GM12875 (cell line): ENCODE measurements around the gene DUT.

ENCODE experiments used
- H3K4me3 ChIP-seq: one replicate; pipeline ENCODE4 v1.5.1; 2011; ENCODE audit warnings: low read depth, low read length, control low read depth
- TF ChIP-seq, protein P1 (sequence below): IDR thresholded peaks from 2 replicates; pipeline ENCODE4 v1.5.1; 2011; ENCODE audit warnings: low read depth, mild to moderate bottlenecking, control low read depth, inconsistent platforms, low read length, moderate library complexity, borderline replicate concordance; ENCODE audit not compliant: insufficient read depth

The DUT gene

DNA sequence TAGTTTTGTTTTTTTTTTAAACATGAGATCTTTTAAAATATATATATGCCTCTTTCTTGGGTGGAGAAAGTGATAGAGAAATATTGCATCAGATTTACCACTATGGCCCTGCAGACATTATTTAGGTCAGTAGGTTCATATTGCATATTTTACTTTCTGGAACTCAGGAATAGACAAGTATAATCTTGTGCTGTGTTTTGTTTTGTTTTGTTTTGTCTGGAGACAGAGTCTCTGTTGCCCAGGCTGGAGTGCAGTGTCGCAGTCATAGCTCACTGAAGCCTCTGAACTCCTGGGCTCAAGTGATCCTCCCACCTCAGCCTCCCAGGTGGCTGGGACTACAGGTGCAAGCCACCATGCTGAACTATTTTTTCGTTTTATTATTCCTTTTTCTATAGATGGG, 21.5 kb upstream of the DUT start:
- H3K4me3 ChIP-seq, result no peak overlapping the region
- TF ChIP-seq, protein P1, sequence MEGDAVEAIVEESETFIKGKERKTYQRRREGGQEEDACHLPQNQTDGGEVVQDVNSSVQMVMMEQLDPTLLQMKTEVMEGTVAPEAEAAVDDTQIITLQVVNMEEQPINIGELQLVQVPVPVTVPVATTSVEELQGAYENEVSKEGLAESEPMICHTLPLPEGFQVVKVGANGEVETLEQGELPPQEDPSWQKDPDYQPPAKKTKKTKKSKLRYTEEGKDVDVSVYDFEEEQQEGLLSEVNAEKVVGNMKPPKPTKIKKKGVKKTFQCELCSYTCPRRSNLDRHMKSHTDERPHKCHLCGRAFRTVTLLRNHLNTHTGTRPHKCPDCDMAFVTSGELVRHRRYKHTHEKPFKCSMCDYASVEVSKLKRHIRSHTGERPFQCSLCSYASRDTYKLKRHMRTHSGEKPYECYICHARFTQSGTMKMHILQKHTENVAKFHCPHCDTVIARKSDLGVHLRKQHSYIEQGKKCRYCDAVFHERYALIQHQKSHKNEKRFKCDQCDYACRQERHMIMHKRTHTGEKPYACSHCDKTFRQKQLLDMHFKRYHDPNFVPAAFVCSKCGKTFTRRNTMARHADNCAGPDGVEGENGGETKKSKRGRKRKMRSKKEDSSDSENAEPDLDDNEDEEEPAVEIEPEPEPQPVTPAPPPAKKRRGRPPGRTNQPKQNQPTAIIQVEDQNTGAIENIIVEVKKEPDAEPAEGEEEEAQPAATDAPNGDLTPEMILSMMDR, result no peak

DNA sequence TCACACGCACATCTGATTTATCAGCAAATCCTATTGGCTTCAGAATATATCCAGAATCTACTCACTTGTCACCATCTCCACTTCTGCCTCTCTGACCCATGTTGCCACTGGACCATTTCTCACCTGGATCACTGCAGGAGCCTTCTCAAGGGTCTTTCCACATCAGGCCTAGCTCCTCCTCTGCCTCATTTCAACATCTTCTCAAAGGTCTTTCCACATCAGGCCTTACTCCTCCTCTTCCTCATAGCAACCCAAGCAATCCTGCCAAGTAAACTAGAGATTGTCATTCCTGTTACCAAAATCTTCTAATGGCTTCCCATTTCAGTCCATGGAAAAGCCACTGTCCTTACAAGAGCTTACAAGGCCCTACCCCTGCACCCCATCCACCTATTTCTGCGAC, 18.0 kb upstream of the DUT start:
- TF ChIP-seq, protein P1, result no peak
- no peak overlapping the region for H3K4me3 ChIP-seq

DNA sequence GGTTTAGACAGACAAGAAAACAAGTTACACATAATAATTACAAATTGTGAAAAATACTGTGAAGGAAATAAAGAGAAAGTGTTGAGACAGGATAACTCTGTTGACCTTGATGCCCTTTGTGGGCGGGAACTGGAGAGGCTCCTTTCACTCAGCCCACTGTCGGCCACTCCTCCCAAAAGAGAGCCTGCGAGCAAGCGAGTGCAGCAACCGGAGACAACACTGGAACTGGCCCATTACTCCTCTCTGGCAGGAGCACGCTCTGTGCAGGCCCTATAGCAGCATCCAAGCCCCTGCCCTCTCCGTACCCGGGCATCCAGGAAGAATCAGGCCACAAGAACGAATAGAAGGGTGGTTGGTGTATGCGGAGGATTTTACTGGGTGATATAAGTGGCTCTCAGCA, 16.2 kb upstream of the DUT start:
- no peak overlapping the region for H3K4me3 ChIP-seq
- TF ChIP-seq, protein P1, result no peak

DNA sequence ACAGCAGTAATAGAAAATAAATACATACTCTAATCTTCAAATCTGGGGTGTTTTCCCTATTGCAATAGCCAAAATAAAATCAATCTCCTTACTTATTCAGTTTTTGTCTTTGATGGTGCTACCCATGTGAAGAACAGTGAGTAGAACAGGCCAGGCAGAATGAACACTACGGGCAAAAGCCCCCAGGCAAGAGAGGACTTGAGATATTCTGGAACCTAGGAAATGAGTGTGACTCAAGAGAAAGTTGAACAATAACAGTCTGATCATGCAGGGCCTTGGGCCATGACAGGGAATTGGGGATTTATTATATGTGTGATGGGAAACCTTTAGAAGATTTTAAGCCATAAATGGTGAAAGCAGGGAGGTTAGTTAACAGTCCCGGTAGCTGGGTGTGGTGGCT, 14.0 kb upstream of the DUT start:
- H3K4me3 ChIP-seq, result no peak overlapping the region
- TF ChIP-seq, protein P1, result no peak

DNA sequence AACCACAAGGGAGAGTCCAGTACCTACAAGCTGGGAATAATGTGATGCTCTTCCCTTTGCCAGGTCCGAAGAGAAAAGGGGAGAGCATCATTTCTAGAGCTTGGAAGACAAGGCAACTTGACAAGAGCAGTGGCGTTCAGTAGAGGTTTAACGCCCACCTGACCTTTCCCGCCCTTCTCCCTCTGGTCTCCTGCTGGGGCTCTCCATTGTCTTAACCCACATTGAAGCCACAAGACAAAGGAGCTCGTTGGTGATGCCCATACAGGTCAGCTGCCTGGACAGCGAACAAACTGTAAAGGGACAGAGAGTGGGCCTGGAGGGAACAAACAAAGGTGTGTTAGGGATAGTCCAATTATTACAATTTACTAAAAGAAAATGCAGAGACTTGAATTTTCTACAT, 13.1 kb upstream of the DUT start:
- TF ChIP-seq, protein P1, result no peak
- no peak overlapping the region for H3K4me3 ChIP-seq

DNA sequence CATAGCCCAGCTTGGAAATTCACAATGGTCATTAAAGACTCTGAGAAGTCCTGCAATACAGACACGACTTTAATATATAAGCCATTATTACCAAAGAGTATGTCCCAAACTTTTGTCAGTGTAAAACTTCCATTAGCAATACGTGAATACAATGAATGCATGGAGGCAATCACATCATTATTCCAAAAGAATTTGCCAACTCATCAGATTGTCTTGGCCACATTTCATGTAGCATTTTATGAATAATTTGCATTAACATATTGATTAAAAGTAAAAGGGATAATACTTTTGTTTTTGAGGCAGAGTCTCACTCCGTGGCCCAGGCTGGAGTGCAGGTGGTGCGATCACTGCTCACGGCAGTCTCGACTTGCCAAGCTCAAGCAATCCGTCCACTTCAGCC, 7.9 kb upstream of the DUT start:
- H3K4me3 ChIP-seq, result no peak overlapping the region
- TF ChIP-seq, protein P1, result no peak

DNA sequence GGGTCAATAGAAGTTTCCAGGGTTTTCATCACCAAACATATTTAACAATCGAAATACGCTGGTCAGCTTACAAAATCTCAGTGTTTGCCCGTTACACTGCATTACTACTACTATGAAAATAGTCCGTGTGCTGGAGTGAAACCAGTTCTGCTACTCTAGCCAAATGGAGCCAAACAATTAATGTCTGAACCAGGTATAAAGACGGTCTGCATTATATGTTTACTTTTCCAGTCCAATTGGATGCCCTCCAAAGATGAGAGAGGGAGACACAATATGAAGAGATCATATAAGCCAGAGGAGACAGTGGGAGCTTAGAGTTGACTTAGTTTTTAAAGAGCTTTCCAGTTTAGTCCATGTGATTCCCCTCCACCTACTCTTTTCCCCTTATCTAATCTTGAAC, 6.3 kb upstream of the DUT start:
- TF ChIP-seq, protein P1, result no peak
- no peak overlapping the region for H3K4me3 ChIP-seq
